Activated CD4-positive, CD25-positive, alpha-beta regulatory T cell treated with anti-CD3 and anti-CD28 coated beads, Interleukin-2, amount 50 U/mL, for 24 hours (primary cell): ENCODE data around the gene PLK2.

Experiments
- ATAC-seq, 2 donors: fragments of 150-1000 bp; cut with Tn5 transposase; one replicate each; pipeline ENCODE4 v1.10.0; 2021; ENCODE audit warnings: mild to moderate bottlenecking in 1 of 2, moderate library complexity in 1 of 2

Gene PLK2

GRCh38 chr5:58477760-58478376 lies 18.0 kb upstream of the PLK2 start:
- ATAC-seq = no peak

GRCh38 chr5:58475404-58475803 lies 15.5 kb upstream of the PLK2 start:
- no peak for ATAC-seq

GRCh38 chr5:58469896-58470295 lies 10.0 kb upstream of the PLK2 start:
- ATAC-seq = no peak

GRCh38 chr5:58466939-58467338 lies 7.1 kb upstream of the PLK2 start:
- peak; percentile 74 to 82 for ATAC-seq

GRCh38 chr5:58462623-58463230 lies 2.8 kb upstream of the PLK2 start:
- no peak for ATAC-seq

- ATAC-seq = no peak
Measured at GRCh38 chr5:58462154-58462553, 2.3 kb upstream of the PLK2 start.

- peak; percentile 70 to 71 for ATAC-seq
Measured at GRCh38 chr5:58460732-58461286, 923 bp upstream of the PLK2 start.

GRCh38 chr5:58459146-58460001 lies 512 bp downstream of the PLK2 start:
- ATAC-seq = no peak

GRCh38 chr5:58458743-58459145 lies 1.1 kb downstream of the PLK2 start:
- no peak for ATAC-seq

GRCh38 chr5:58458141-58458742 lies 1.6 kb downstream of the PLK2 start:
- no peak for ATAC-seq

- no peak for ATAC-seq
Measured at GRCh38 chr5:58457050-58457449, 2.8 kb downstream of the PLK2 start.

- no peak for ATAC-seq
Measured at GRCh38 chr5:58456486-58456885, 3.4 kb downstream of the PLK2 start.

GRCh38 chr5:58456026-58456425 lies 3.9 kb downstream of the PLK2 start:
- no peak for ATAC-seq

- ATAC-seq = no peak
Measured at GRCh38 chr5:58455480-58455879, 4.4 kb downstream of the PLK2 start.

GRCh38 chr5:58455066-58455465 lies 4.8 kb downstream of the PLK2 start:
- no peak for ATAC-seq

- no peak for ATAC-seq
Measured at GRCh38 chr5:58454025-58454424, 5.9 kb downstream of the PLK2 start.

GRCh38 chr5:58453306-58453705 lies 6.6 kb downstream of the PLK2 start:
- no peak for ATAC-seq

GRCh38 chr5:58452566-58453258 lies 7.2 kb downstream of the PLK2 start:
- no peak for ATAC-seq

- ATAC-seq = no peak
Measured at GRCh38 chr5:58451732-58452565, 7.9 kb downstream of the PLK2 start.

GRCh38 chr5:58450811-58451629 lies 8.9 kb downstream of the PLK2 start:
- ATAC-seq = no peak

GRCh38 chr5:58450018-58450417 lies 9.9 kb downstream of the PLK2 start:
- ATAC-seq = no peak
